Fibroblast of peridontal ligament (primary cell): Measurements from ENCODE around the gene MITF.
"Not testable (repeated sequence)": the region's sequence is repeated elsewhere in the genome, so short reads cannot be mapped to it uniquely, and the experiment has no call there.

ENCODE experiments used
- DNase-seq: peaks from one replicate; pipeline ENCODE4 v3.0.0-alpha.2; 2010; ENCODE audit errors: extremely low read depth

The MITF gene

GRCh38 chr3:69787436-69788168 is 48.3 kb downstream of the MITF start:
- peak; percentile 64 for DNase-seq

GRCh38 chr3:69791106-69791505 is 51.8 kb downstream of the MITF start:
- peak; percentile 73 for DNase-seq

- peak; percentile 49 for DNase-seq
Observed at GRCh38 chr3:69791919-69792399, 52.7 kb downstream of the MITF start.

GRCh38 chr3:69796126-69796525 is 56.9 kb downstream of the MITF start:
- DNase-seq: not testable (repeated sequence)

- no peak for DNase-seq
Observed at GRCh38 chr3:69803681-69804270, 64.5 kb downstream of the MITF start.

GRCh38 chr3:69805491-69805890 is 66.2 kb downstream of the MITF start:
- no peak for DNase-seq

GRCh38 chr3:69806735-69807438 is 67.6 kb downstream of the MITF start:
- peak; percentile 33 for DNase-seq

- no peak for DNase-seq
Observed at GRCh38 chr3:69807674-69808073, 68.4 kb downstream of the MITF start.

- DNase-seq: no peak
Observed at GRCh38 chr3:69809076-69809835, 70.0 kb downstream of the MITF start.

- no peak for DNase-seq
Observed at GRCh38 chr3:69811452-69812401, 72.5 kb downstream of the MITF start.

GRCh38 chr3:69815970-69816369 is 76.7 kb downstream of the MITF start:
- DNase-seq: no peak

GRCh38 chr3:69817988-69818387 is 78.7 kb downstream of the MITF start:
- no peak for DNase-seq

- no peak for DNase-seq
Observed at GRCh38 chr3:69819282-69819681, 80.0 kb downstream of the MITF start.

- DNase-seq: no peak
Observed at GRCh38 chr3:69821133-69821532, 81.9 kb downstream of the MITF start.

- no peak for DNase-seq
Observed at GRCh38 chr3:69823743-69824142, 84.5 kb downstream of the MITF start.

GRCh38 chr3:69825446-69825845 is 86.2 kb downstream of the MITF start:
- no peak for DNase-seq

- no peak for DNase-seq
Observed at GRCh38 chr3:69827127-69827526, 87.9 kb downstream of the MITF start.

- DNase-seq: no peak
Observed at GRCh38 chr3:69828817-69829216, 89.6 kb downstream of the MITF start.

GRCh38 chr3:69830147-69830546 is 90.9 kb downstream of the MITF start:
- DNase-seq: no peak

GRCh38 chr3:69831737-69832136 is 92.5 kb downstream of the MITF start:
- no peak for DNase-seq

GRCh38 chr3:69833591-69833990 is 94.3 kb downstream of the MITF start:
- DNase-seq: no peak
